Uterine smooth muscle cell (primary cell): ENCODE measurements around the gene DEFB123. TPM values are rescaled to one million over a fixed set of nuclear protein-coding genes. Genes with fewer than 3 reads are reported as not detected.

ENCODE experiments used
- total RNA-seq: library from RNA; depleted of rRNA; stranded (reverse); fragments of >200 nt; gene quantifications from 2 replicates; pipeline ENCODE4 v1.2.3, GENCODE V29; 2014

DEFB123 gene, protein sequence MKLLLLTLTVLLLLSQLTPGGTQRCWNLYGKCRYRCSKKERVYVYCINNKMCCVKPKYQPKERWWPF
- not detected in 2 replicates for total RNA-seq

DNA sequence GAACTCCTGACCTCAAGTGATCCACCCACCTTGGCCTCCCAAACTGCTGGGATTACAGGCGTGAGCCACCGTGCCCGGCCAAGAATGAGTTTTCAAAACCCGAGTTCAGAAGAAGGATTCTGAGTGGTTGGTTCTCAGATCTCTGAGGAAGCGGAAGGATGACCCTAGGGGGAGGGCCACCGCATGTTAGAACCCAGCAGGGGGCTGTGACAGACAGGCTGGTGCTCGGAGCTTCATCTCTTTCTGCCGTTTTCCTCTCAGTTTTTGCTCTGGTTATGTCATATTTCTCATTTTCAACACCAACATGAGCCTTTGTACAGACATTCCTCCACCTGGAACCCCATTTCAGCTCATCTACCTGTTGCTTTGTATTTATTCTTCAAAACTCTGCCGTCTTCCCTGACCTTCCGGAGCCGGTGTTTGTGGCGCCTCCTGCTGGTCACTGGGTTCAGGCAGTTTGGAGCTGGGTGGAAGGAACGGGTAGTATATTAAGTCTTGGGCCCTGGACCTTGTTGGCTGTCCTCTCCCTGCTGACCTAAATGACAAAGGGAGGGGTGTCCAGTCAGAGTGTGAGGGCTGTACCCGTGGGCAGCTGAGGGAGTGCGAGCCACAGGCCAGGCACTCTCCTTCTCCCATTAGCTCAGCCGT lies at the start of gene DEFB123:
TSS of gene DEFB123 (plus strand) at position 621 of the 648 bp plus-strand sequence. CDS start 67 bp downstream, outside the sequence.

DNA sequence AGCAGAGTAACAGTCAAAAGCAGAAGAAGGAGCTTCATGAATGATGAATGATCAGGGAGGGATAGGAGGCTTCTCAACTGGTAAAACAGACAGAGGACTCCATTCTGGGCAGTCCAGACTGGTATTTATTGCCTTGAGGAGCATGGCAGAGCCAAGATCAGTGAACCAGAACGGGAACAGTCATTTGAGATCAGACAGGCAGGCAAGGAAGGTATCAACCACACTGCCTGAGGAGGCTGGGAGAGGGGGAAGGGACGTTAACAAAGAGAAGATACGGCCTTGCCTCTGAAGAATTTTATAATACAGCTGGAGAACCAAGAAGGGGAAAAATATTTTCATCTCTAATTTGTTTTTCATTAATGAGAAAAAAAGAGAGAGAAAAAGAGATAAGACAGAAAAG lies 34.3 kb upstream of the DEFB123 start, which contains the start of gene DEFB121:
TSS of gene DEFB121 (minus strand) at position 101 of the 400 bp plus-strand sequence. CDS start at position 38, 63 bp downstream.

DNA sequence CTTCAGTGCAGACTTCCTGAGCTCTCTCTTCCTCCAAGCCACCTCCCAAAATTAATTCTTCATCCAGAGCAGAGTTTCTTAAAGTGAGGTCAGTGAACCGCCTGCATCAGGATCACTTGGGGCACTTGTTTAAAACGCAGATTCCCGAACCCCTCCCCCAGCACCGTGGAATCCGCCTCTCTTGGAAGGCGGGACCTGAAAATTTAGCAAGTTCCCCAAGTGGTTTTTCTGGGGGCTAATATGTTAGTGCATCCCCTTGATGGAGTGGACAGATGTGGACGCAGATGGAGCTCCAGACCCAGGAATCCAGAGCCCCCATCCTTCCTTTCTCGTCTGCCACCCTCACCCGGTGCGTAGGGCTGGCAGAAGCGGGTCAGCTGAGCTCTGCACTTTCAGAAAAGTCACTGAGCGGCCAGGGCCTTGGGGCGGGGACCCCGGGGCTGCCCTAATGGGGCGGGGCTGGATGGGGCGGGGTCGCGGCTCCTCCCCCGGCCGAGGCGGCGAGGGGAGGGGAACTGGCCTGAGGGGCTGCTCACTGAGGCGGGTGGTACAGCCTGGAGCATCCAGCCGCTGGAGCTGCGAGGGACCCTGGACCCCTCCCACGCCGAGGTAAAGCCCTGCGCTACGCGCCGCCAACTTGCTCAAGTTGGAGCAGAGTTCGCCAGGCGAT lies 34.5 kb downstream of the DEFB123 start, which contains the start of the genes DEFB124 and REM1:
TSS of gene DEFB124 (minus strand) at position 370 of the 670 bp plus-strand sequence. CDS start 2,114 bp downstream, outside the sequence.
TSS of gene REM1 (plus strand) at position 531 of the 670 bp plus-strand sequence. CDS start 1,158 bp downstream, outside the sequence.

Other genes with a start within 250 kb of the DEFB123 start
- gene DEFB115, start 183.0 kb upstream of the DEFB123 start, total RNA-seq: not detected in 2 replicates
- not detected in 2 replicates for gene DEFB116, start 132.0 kb upstream of the DEFB123 start, total RNA-seq
- not detected in 2 replicates for gene DEFB118, start 72.0 kb upstream of the DEFB123 start, total RNA-seq
- not detected in 2 replicates for gene DEFB119, start 50.0 kb upstream of the DEFB123 start, total RNA-seq
- not detected in 2 replicates for gene DEFB121, start 34.4 kb upstream of the DEFB123 start, total RNA-seq
- gene DEFB124, start 34.5 kb downstream of the DEFB123 start, total RNA-seq: not detected in 2 replicates
- not detected in 2 replicates for gene REM1, start 34.7 kb downstream of the DEFB123 start, total RNA-seq
- 60.9 and 70.1 TPM in 2 replicates for gene HM13, start 73.8 kb downstream of the DEFB123 start, total RNA-seq
- 36.1 and 76.0 TPM in 2 replicates for gene ID1, start 164.7 kb downstream of the DEFB123 start, total RNA-seq
- not detected in 2 replicates for gene COX4I2, start 197.3 kb downstream of the DEFB123 start, total RNA-seq